ENCODE data around the gene SPON1.

GRCh38 chr11:14150878-14151277 lies 188.4 kb downstream of the SPON1 start:
- TF ChIP-seq CTCF (IDR thresholded peaks at IDR 0.05) (no peak), POLR2A (IDR thresholded peaks at IDR 0.05) (no peak)
